NCI-H1092 treated with DMSO at 0.1 percent for 48 hours (cell line): ENCODE results near the gene RAB6B.
"Not testable (repeated sequence)": the region's sequence is repeated elsewhere in the genome, so short reads cannot be mapped to it uniquely, and the experiment has no call there.

Source experiments
- DNase-seq: peaks from one replicate; lab custom pipeline; 2025; lab: John Stamatoyannopoulos, UW

The RAB6B gene

DNA sequence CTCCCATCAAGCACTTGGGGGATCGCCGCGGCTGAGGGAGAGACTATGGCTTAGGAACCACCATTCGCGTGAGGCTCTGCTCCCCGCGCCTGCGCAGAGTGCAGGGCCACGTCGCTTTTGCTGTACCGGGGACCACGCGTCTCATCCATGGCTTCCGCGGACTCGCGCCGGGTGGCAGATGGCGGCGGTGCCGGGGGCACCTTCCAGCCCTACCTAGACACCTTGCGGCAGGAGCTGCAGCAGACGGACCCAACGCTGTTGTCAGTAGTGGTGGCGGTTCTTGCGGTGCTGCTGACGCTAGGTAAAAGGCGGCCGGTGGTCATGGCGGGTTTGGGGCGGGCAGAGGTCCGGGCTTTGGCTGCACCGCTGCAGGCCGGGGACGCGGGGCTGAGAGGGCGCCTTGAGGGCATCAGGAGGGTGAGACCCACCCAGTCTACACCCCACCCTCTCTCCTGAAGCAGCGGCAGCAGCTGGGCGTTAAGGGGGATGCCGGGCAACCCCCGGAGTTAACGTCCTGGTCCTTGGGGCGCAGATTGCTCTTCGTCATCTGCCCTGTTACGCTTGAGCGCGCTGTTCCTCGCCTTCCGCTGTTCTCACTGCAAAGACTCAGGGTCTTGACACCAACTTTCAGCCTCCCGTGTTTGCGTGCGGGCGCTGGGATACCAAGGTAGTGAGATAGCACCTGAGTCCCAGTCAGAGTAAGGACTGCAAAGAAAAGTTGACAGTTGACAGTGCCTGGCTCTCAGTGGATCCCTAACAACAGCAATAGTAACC, 89.8 kb downstream of the RAB6B start, which contains the start of gene SRPRB:
Gene SRPRB (plus strand): TSS at position 114 of the 774 bp plus-strand sequence. CDS start 34 bp downstream, at position 148.
- peak; percentile 91 for DNase-seq

DNA sequence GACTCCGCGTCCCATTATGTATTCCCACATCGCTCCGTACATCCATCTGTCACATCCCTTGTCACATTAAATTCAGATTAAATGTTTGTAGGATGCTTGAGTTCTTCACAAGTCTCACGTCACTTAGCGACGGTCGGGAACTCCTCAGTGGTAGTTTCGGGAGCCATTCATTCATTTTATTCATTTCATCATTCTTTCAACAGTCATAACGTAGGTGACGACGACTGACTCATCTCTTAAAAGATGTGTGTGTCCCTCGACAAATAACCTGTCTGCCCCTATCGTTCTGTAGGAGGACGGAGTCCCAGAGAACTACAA, 90.3 kb downstream of the RAB6B start:
- no peak for DNase-seq

DNA sequence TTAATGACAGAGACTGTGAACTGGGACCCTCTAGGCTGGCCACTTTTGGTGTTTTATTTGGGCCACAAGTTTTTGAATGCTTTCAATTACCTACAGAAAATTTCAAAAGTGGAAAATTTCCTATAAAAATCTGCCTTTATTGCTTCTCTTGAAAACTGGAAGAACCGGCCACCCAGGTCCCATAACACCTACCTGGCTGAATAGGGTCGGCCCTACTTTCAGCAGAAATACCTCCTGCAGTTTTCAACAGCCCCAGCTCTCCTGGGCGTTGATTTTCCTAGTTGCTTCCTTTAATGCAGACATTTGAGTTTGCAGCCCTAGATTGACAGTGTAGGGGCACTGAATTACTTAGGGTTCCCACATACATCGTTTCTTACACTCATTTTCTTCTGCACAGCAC, 90.8 kb downstream of the RAB6B start:
- DNase-seq, result no peak

DNA sequence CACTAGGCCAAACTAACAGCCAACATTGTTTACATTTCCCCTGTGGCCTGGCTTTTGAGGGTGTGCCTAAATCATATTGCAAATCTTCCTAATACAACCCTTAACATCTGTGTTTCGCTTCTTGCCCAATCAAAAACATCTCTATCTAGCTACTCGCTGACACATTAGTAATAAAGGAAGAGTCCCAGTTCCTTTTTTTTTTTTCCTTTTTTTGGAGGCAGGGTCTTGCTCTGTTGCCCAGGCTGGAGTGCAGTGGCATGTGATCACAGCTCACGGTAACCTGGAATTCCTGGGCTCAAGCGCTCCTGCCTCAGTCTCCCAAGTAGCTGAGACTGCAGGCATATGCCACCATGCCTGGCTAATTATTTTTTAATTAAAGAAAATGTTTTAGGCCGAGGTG, 92.2 kb downstream of the RAB6B start:
- no peak for DNase-seq

DNA sequence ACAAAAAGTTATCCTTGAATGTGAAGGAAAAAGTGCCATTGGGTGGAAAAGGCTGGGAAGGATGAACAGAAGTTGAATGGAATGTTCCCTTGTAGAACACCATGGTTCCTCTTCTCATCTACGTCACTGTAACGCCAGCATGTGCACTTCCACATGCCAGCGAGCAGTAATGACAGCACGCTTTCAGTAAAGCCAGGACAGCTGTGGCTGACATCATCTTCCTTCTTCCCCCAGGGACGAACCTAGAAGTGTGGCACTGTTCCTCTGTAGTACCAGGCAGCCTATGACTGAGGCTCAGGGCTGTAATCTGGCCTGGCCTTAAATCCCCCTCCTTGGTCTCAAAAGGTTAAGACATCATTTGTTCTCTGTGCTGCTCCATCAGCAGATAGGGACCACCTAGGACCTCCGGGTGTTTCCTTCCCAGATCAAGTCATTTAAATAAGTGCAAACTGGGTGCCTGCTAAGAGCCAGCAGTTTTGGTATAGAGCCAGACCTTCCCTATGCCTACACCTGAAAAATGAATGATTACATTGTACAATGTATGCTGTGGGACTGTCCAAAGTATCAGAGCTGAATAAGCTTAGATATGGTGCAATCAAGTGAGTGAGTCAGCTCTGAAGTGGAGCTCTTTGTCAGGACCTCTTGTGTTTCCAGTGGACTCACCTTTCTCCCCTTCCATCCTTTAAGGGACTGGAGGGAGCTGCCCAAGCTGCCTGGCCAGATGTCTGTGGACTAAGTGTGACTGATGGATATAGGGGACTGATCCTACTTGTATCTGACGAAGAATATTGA, 95.7 kb downstream of the RAB6B start:
- DNase-seq, result no peak

DNA sequence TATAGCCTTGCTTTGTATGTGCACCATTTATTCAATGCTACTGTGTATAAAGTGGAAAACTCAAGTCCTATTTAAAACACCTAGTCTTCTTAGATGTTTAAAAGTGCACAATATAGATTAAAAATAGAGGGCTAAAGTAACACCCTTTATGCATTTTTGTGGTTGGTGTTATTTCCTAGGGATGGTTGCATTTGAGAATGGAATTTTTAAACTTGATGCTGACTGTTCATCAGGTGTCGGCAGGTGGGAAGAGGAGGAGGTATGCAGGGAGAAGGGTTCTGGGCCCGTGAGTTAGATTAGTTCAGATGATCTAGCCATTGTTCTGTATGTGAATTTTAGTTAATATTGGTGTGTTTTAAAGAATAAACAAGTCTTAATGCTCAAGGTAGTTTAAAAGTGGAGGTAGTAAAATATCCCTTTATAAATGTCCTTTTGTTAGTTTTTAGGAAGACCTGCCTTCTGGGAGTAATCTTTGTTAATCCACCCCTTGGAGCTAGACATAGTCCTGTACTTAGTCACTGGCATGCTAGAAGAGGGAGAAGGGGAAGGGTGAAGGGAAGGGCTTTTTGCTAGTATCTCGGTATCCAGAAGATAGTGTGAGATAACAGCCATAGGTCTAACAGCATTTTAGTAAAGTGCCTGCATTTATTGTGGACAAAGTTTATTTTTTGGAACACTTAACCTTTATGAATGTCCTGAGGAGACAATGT, 98.1 kb downstream of the RAB6B start:
- DNase-seq, result no peak

DNA sequence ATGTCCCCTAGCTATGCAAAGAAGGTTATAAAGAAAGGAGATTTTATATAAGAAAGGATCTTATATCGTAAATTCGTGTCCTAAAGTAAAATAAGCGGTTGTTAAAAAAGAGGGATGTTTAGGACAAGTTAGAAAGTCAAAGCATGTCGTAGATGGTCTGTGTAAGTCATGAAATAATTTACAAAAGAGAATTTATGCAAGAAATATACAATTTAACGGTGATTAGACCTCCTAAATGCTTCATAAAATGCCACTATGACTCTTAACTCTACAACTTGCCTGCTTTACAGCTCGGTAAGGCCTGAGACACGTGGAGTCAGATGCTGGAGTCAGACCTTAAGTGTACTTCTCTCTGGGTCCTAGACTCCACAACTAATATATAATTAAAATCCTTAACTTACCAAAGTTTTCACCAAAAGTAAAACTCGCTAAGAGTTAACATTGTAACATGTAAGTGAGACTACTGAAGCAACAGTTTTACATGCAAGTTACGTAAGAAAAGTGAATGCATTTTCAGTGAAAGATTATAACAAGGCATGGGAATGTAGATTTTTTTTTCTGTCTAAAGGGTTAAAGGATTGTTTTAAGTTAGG, 103.4 kb downstream of the RAB6B start:
- no peak for DNase-seq

DNA sequence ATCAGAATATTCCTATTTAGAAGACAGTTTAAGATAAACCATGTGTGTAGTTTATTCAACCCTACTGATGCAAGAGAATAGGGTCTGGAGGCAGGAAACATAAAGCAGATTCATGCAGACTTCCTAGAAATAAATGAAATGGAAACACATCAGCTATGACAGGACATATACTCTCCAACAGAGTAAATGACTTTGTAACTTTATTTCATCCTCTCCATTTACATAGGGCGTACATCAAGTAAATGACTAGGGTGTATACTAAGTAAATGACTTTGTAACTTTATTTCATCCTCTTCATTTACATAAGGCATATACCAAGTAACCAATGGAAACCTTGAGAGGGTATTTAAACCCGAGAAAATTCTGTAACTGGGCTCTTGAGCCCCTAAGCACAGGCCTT, 107.7 kb downstream of the RAB6B start:
- DNase-seq, result no peak

DNA sequence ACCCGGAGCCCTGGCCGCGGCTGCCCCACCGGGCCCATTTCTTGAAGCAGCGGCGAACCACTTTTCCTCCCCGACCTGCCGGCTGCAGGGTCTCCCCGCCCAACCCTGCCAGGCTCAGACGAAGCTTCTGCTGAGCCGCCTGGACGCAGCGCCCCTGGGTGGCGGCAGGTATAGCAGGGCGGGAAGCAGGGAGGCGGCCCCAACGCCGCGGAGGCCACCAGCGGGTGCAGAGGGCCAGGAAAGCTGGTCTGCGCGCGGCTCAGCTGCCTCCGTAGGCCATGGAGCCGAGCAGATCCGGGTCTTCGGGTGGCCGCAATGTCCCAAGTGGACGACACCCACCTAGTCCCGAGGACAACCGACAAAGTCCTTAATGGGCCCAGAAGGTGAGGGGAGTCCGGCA, 111.9 kb downstream of the RAB6B start:
- no peak for DNase-seq

DNA sequence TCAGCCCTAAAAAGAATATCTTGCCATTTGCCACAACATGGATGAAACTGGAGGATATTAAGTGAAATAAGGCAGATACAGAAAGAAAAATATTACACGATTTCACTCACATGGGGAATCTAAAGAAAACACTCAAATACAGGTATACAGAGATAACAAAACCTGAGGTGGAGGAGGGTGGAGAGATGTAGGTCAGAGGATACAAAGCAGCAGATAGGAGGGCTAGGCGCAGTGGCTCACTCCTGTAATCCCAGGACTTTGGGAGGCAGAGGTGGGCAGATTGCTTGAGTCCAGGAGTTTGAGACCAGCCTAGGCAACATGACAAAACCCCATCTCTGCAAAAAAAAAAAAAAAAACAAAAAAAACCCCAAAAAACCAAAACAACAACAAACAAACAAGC, 113.2 kb downstream of the RAB6B start:
- DNase-seq, result no peak

DNA sequence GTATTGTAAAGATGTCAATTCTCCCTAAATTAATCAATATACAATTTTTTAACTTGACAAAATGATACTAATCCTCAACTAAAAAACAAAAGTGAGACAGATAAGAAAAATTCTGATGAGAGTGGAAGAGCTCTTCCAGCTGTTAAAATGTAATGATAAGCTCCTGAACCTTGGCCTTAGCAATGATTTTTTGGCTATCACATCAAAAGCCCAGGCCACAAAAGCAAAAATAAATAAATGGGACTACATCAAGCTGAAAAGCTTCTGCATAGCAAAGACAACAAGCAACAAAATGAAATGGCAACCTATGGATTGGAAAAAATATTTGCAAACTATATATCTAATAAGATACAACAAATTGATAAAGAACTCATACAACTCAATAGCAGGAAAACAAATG, 114.1 kb downstream of the RAB6B start:
- no peak for DNase-seq

DNA sequence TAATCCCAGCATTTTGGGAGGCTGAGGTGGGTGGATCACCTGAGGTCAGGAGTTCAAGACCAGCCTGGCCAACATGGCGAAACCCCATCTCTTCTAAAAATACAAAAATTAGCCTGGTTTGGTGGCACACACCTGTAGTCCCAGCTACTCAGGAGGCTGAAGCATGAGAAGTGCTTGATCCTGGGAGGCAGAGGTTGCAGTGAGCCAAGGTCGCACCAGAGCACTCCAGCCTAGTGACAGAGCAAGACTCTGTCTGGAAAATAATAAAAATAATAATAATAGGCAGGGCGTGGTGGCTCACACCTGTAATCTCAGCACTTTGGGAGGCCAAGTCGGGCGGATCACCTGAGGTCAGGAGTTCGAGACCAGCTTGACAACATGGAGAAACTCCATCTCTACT, 114.9 kb downstream of the RAB6B start:
- not testable (repeated sequence) for DNase-seq

DNA sequence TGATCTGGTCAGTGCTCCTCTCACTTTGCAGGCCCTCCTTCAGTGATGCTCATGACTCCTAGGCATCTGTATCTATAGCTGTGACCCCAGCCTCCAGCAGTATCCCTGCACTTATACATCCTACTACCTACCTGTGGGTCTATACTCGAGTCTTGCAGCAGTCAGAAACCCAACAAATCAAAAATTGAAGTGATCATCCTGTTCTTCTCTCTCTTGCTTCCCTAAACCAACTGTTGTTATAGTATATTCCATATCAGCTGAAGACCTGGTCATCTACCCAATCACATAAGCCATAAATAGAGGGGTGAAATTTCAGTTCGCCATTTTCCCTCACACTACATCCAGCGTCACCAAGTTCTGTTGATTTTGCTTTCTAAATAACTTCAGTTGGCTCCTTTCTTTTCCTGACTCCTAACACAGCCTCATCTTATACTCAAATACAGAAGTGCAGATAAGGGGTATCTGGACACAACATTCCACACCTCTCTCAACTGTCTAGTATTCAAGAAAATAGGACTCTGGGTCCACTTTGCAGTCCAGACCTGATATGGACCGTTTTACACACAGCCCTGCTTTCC, 116.0 kb downstream of the RAB6B start:
- no peak for DNase-seq

DNA sequence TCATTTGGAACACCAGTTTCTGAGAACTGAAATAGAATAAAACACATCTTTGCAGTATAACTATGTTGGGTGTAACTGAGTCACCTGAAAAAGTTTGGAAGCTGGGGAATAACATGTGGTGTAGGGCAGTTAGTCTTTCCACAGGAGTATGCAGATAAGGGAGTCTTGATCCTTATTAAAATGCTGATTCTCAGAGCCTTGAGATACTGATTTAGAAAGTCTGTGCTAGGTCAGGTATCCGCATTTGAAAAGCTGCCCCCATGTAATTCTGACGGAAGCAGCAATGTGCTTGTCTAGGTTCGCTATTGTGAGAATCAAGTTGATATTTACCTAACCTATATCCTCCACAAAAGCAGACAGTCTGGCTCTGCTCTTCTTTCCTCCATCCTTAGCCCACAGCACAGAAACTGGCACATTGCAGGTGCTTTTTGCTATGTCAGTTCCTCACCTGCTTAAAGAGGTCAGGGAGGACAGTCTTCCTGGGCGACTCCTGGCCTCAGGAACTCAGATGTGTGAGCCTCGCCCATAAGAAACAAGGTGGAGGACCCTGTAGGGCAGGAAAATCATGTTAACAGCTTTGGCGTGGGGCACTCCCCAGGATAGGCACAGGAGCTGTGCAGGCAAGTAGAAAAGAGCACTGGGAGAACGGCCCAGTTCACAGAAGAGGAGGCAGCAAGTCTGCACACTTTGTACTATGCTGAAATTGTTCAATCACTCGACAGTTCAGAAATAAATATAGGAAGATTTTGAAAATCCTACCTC, 117.7 kb downstream of the RAB6B start:
- DNase-seq, result no peak

DNA sequence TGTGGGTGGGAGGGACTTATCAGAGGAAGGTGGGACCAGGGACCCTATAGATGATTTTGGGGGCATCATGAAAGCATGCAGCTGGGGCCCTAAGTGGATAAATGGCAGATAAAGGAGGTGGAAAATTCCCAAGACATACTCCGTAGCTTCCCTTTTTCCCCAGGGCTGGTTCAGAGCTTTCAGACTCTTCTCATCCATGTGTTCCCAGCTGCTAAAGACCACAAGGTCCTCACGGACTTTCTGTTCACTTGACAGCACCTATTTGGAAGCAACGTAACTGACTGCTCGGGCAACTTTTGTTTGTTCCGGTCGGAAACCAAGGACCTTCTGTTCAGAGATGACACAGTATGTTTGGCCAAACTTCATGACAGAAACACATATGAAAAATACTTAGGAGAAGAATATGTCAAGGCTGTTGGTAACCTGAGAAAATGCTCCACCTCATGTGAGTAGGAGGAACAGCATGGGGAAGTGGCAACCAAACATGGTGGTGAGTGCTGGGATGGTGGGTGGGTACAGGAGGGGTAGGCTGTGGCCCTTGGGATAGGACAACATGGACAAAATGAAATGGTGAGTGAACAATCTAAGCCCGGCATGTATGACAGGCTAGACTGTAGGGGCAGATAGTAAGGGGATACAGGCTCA, 118.8 kb downstream of the RAB6B start:
- no peak for DNase-seq

DNA sequence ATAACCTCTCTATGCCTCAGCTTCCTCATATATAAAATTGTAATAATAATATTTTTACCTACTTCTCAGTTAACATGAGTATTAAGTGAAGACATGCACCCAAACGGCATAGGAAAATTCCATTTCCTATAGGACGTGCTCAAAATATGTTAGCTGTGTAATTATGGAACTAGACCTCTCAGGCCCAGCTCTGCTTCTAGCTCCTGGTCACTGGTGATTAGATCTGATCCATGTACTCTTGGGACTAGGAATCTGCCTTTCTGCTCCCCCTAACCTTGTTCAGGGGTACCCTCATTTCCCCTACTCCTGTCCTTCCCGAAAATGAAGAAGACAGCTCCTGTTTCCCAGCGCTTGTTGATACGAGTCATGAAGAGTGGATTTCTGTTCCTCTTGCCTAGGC, 119.8 kb downstream of the RAB6B start:
- no peak for DNase-seq

DNA sequence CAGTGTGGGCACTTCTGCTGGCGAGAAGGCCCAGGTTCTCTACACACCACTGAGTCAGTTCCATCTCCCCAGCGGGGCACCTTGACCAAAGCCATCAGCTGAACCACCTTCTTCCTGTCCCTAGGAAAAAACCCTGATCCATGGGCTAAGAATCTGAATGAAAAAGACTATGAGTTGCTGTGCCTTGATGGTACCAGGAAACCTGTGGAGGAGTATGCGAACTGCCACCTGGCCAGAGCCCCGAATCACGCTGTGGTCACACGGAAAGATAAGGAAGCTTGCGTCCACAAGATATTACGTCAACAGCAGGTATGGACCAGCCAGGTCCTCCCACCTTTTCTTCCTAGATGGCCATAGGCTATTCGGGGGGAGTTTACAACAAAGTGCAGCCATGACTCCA, 120.4 kb downstream of the RAB6B start:
- no peak for DNase-seq
